Measurements from ENCODE around the gene CTXND1.

CTXND1 gene

GRCh38 chr15:80183306-80183705 is 68.7 kb downstream of the CTXND1 start:
- DNase-seq (ENCODE audit: low read depth in 2 of 2) = no peak

DNA sequence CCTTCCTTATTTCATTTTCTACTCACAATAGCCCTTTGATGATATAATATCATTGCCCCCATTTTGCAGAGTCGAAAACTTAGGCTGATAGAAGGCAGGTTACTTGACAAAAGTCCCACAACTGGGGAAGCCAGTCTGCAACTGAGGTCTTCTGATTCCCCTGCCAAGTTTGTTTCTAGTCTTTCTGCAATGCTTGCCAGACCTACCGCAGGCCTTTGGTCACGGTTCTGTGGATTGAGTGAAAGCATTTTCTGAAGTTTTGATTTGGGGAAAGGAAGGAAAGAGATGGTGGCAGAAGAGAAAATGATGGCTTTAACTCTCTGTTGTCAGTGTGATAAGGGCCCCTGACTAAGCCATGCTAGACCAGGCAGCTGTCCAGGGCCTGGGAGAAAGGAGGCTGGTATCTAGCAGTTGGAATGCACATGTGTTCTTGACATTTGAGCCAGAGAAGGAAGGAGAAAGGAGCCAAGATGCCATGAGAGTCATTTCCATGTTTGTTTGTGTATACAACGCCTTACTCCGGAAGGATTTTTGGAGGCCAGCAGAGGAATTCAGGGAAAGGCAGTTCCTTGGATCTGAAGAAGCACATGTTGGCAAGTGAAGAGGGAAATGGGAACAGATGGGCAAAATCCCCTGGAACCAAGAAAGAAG is 69.3 kb downstream of the CTXND1 start:
- DNase-seq (ENCODE audit: low read depth in 2 of 2) = peak; percentile 36 to 39

DNA sequence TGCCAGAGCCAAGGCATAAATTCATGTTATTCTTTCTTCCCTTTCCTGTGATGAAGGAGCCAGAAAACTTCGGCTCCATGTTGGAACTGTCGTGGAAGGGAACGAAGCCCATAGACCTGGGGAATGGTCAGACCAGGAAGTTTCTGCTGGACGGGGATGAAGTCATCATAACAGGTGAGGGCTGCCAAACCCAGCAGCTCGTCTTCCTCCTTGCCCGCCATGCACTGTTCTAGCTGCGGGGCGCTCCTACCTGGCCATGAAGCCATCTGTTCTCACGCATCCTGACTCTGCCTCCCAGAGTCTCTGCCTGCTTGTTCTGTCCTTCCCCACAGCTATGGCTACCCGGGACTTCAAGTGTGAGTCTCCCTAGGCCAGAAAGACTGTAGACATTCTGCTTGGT is 71.0 kb downstream of the CTXND1 start:
- DNase-seq (ENCODE audit: low read depth in 2 of 2) = no peak

- DNase-seq (ENCODE audit: low read depth in 2 of 2) = no peak
These were observed 71.5 kb downstream of the CTXND1 start for GRCh38 chr15:80180468-80180867.

GRCh38 chr15:80179935-80180334 is 72.1 kb downstream of the CTXND1 start:
- no peak for DNase-seq (ENCODE audit: low read depth in 2 of 2)

- DNase-seq (ENCODE audit: low read depth in 2 of 2) = peak; percentile 58 to 64
These were observed 72.8 kb downstream of the CTXND1 start for GRCh38 chr15:80179025-80179759.

DNA sequence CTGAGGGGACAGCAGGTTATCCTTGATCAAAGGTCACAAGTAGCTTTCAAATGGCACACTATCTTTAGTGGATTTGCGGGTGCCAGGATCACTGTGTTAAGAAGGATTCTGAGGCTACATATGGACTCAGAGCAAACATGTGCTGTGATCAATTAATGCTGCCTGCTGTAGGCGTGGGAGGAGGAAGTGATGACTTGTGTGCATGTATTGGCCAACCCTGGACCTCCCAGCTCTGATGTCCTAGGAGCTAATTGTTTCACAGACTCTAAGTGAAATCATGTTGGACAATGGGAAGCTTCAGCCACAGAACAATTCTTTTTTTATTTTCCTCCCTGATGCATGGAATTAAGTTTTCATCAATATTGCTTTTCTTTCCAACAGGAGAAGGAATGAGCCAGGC is 74.9 kb downstream of the CTXND1 start:
- no peak for DNase-seq (ENCODE audit: low read depth in 2 of 2)

GRCh38 chr15:80176443-80176842 is 75.6 kb downstream of the CTXND1 start:
- DNase-seq (ENCODE audit: low read depth in 2 of 2) = no peak

DNA sequence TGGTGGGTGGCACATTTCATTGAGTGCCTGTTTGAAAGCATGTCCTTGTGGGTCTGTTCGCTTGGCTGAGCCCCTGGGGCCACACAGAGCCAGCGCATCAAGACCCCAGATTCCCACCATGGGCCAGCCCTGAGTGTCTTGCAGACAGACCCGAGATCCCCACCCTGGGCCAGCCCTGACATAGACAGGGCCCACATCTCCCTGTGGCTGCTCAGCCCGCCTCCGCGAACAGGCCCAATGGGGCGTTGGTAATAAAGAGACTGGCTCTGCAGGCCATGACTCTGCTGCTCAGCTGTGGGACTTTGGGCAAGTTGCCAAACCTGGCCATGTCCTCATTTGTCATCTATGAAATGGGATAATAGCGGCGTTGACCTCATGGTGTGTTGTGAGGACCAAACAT is 76.6 kb downstream of the CTXND1 start:
- DNase-seq (ENCODE audit: low read depth in 2 of 2) = no peak

GRCh38 chr15:80174017-80174746 is 77.8 kb downstream of the CTXND1 start:
- DNase-seq (ENCODE audit: low read depth in 2 of 2) = no peak

- peak in 1 of 2 experiments; percentile 5 for DNase-seq (ENCODE audit: low read depth in 2 of 2)
These were observed 78.8 kb downstream of the CTXND1 start for GRCh38 chr15:80173022-80173759.

GRCh38 chr15:80172401-80172800 is 79.6 kb downstream of the CTXND1 start:
- no peak for DNase-seq (ENCODE audit: low read depth in 2 of 2)

- no peak for DNase-seq (ENCODE audit: low read depth in 2 of 2)
These were observed 80.2 kb downstream of the CTXND1 start for GRCh38 chr15:80171787-80172186.

DNA sequence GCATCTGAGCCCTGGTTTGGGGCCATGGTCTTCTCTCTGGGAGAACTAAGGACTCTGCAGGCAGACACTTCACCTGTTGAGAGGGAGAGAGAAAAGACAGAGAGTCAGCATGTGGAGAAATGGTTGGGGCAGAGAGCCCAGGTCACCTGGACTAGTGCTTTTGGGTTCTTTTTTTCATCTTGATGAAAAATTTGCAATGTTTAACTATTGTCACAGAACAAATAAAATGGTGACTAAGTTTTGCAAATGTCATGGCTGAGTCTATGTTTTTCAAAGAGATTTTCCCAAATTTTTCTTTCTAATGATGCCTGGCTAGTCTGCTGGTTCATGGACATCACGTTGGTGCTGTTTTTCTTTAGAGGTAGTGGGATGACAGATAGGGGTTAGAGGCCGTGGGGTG is 81.4 kb downstream of the CTXND1 start:
- DNase-seq (ENCODE audit: low read depth in 2 of 2) = no peak

- no peak for DNase-seq (ENCODE audit: low read depth in 2 of 2)
These were observed 82.2 kb downstream of the CTXND1 start for GRCh38 chr15:80169768-80170357.

- no peak for DNase-seq (ENCODE audit: low read depth in 2 of 2)
These were observed 83.6 kb downstream of the CTXND1 start for GRCh38 chr15:80168421-80168820.

DNA sequence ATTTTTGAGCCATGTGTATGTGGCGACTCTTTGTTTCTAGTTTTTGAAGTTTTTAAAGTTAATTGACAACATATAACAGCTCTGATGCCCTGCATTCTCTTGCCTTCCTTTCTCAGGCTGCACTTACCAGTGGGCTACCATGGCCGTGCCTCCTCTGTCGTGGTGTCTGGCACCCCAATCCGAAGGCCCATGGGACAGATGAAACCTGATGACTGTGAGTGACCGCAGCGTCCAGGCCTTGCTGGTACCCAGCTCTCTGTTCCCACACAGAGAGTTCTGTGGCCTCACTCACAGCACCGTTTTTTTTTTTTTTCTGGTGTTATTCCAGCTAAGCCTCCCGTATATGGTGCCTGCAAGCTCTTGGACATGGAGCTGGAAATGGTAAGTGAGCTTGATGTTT is 84.1 kb downstream of the CTXND1 start:
- DNase-seq (ENCODE audit: low read depth in 2 of 2) = no peak

DNA sequence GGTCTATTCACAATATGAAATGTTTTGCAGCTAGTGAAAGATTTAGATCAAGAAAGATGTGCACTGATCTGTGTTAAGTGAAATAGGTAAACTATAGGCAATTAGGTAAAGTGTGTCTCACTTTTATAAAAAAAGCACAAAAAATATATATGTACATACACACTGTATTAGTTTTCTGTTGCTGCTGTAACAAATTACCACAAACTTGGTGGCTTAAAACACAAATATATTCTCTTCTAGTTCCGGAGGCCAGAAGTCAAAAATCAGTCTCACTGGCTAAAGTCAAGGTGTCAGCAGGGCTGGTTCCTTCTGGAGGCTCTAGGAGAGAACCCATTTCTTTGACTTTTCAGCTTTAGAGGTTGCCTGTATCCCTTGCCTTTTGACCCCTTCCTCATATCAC is 88.1 kb downstream of the CTXND1 start:
- no peak for DNase-seq (ENCODE audit: low read depth in 2 of 2)

- no peak for DNase-seq (ENCODE audit: low read depth in 2 of 2)
These were observed 88.8 kb downstream of the CTXND1 start for GRCh38 chr15:80163217-80163616.

DNA sequence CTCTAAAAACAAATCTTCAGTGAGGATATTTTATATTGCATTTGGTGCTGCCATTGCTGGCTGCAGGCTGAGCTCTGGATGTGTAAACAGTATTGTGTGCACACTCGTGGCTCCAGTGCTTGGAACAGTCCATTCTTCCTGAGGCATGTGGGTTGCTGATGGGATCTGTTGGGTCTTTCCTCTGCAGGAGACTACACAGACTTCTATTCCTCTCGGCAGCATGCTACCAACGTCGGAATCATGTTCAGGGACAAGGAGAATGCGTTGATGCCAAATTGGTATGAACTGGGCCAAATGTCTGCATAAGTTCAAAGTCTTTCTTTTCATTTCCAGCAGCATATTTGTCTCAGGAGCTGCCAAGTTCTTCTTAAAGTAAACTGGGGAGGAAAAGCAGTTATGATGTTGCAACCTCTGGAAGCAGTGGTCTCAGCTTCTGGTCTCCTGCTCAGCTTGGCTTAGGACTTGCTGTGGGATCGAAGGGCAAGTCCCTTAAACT is 89.9 kb downstream of the CTXND1 start:
- no peak for DNase-seq (ENCODE audit: low read depth in 2 of 2)

- DNase-seq (ENCODE audit: low read depth in 2 of 2) = no peak
These were observed 90.5 kb downstream of the CTXND1 start for GRCh38 chr15:80161468-80162016.
